Vagina (tissue), 2 donors: Measurements from ENCODE around the gene ZNF83. TPM values are rescaled to one million over a fixed set of nuclear protein-coding genes. Genes with fewer than 3 reads are reported as not detected.
A peak's percentile ranks its signal among the peaks of the same experiment; 100 is the strongest.
"Not testable (repeated sequence)": the region's sequence is repeated elsewhere in the genome, so short reads cannot be mapped to it uniquely, and the experiment has no call there.

ENCODE experiments used
- DNase-seq, 2 donors: peaks; one replicate each; pipeline ENCODE4 v3.0.0-alpha.2; 2017; ENCODE audit errors: extremely low spot score in 2 of 2
- H3K27ac ChIP-seq: fragments of 200-600 bp; sonication (generic); one replicate; pipeline ENCODE4 v1.5.1; 2019
- H3K27me3 ChIP-seq: fragments of 200-600 bp; sonication (generic); one replicate; pipeline ENCODE4 v1.5.1; 2019
- H3K36me3 ChIP-seq, 2 donors: fragments of 200-600 bp; sonication (generic); one replicate each; pipeline ENCODE4 v1.5.1; 2017 to 2019
- H3K4me1 ChIP-seq: fragments of 200-600 bp; sonication (generic); one replicate; pipeline ENCODE4 v1.5.1; 2019
- H3K4me3 ChIP-seq, 2 donors: fragments of 200-600 bp; sonication (generic); 1 replicate in 1 of 2; 2 replicates in 1 of 2; pipeline ENCODE4 v1.5.1; 2016 to 2019
- H3K9me3 ChIP-seq: fragments of 200-600 bp; sonication (generic); one replicate; pipeline ENCODE4 v1.5.1; 2019
- POLR2A ChIP-seq, 2 donors: fragments of 450-650 bp; IDR thresholded peaks; one replicate each; pipeline ENCODE4 v1.6.1; 2017; ENCODE audit warnings: antibody characterized with exemption in 2 of 2, mild to moderate bottlenecking in 2 of 2, moderate library complexity in 2 of 2
- POLR2AphosphoS5 ChIP-seq, 2 donors: sonication (generic); formaldehyde crosslinking; IDR thresholded peaks; one replicate each; pipeline ENCODE4 v1.9.0; 2017; ENCODE audit warnings: antibody characterized with exemption in 2 of 2, mild to moderate bottlenecking in 2 of 2, low read depth in 1 of 2; ENCODE audit not compliant: insufficient read depth in 1 of 2
- intact Hi-C: fragments of 100-400 bp; cut with DNase I; formaldehyde crosslinking; loops from one replicate; pipeline ENCODE4 v1.15.1; 2023
- total RNA-seq: library from RNA; depleted of rRNA; stranded (reverse); fragments of >200 nt; gene quantifications from one replicate; pipeline ENCODE4 v1.2.3, GENCODE V29; 2016
- TF ChIP-seq, protein P1 (sequence below), 3 experiments: fragments of 450-650 bp in 2 of 3; fragments of 200-600 bp in 1 of 3; sonication (generic) in 1 of 3; IDR thresholded peaks; one replicate each; pipeline ENCODE4 v1.5.1; 2017 to 2019; ENCODE audit warnings: antibody characterized with exemption in 3 of 3, mild to moderate bottlenecking in 2 of 3, moderate library complexity in 2 of 3

The ZNF83 gene
- total RNA-seq, 1 donor from 2014 or later, result 78.6 TPM

GRCh38 chr19:52646571-52647217 is 8.5 kb upstream of the ZNF83 start:
- Histone ChIP-seq H3K36me3 (peaks cover 0 to 3% of the 10 kb centered on the region in 2 donors), H3K4me1 (no peaks in the 10 kb centered on the region), H3K4me3 (no peak overlapping the region), H3K27ac (no peak overlapping the region), H3K9me3 (no peaks in the 10 kb centered on the region), H3K27me3 (no peaks in the 10 kb centered on the region)
- no peak for DNase-seq
- no peak for TF ChIP-seq POLR2AphosphoS5 (IDR thresholded peaks at IDR 0.05; ENCODE audit: insufficient read depth in 1 of 2, low read depth in 1 of 2)
- no peak for TF ChIP-seq POLR2A (IDR thresholded peaks at IDR 0.05)
- TF ChIP-seq, protein P1, sequence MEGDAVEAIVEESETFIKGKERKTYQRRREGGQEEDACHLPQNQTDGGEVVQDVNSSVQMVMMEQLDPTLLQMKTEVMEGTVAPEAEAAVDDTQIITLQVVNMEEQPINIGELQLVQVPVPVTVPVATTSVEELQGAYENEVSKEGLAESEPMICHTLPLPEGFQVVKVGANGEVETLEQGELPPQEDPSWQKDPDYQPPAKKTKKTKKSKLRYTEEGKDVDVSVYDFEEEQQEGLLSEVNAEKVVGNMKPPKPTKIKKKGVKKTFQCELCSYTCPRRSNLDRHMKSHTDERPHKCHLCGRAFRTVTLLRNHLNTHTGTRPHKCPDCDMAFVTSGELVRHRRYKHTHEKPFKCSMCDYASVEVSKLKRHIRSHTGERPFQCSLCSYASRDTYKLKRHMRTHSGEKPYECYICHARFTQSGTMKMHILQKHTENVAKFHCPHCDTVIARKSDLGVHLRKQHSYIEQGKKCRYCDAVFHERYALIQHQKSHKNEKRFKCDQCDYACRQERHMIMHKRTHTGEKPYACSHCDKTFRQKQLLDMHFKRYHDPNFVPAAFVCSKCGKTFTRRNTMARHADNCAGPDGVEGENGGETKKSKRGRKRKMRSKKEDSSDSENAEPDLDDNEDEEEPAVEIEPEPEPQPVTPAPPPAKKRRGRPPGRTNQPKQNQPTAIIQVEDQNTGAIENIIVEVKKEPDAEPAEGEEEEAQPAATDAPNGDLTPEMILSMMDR (IDR thresholded peaks at IDR 0.05), result no peak
- intact Hi-C loops, result no loop called here

- Histone ChIP-seq H3K4me3 (no peak overlapping the region), H3K9me3 (no peaks in the 10 kb centered on the region), H3K36me3 (no peaks in the 10 kb centered on the region), H3K27me3 (no peaks in the 10 kb centered on the region), H3K4me1 (peaks cover 15% of the 10 kb centered on the region), H3K27ac (no peak overlapping the region)
- intact Hi-C loops, result no loop called here
- DNase-seq, result no peak
- TF ChIP-seq POLR2A (IDR thresholded peaks at IDR 0.05) (no peak), POLR2AphosphoS5 (IDR thresholded peaks at IDR 0.05; ENCODE audit: insufficient read depth in 1 of 2, low read depth in 1 of 2) (no peak)
- TF ChIP-seq, protein P1 (IDR thresholded peaks at IDR 0.05), result no peak
These were observed 2.8 kb upstream of the ZNF83 start for GRCh38 chr19:52640916-52641315.

DNA sequence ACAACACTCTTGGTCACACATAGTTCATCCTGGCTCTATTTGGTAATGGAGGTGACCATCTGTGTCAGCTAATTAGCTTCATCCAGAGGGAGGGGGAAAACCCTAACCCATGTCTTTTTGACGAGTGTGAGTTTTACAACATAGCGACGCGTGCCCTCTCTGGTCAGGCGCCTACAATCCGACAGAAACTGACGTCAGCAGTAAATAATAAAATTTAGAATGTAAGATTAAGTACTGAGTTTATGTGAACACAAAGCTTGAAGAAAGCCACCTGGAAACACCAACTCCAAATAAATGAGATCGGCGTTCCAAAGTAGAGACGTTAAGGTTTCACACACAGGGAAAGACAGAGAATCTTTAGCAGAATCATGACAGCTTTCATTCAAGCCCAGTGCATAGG is 1.8 kb upstream of the ZNF83 start:
- no peak overlapping the region for H3K4me3 ChIP-seq
- no peaks in the 10 kb centered on the region for H3K27me3 ChIP-seq
- H3K9me3 ChIP-seq, result no peaks in the 10 kb centered on the region
- no peaks in the 10 kb centered on the region for H3K36me3 ChIP-seq
- no peak overlapping the region for H3K27ac ChIP-seq
- intact Hi-C loops, result no loop called here
- peaks cover 15% of the 10 kb centered on the region for H3K4me1 ChIP-seq
- DNase-seq, result no peak
- TF ChIP-seq, protein P1 (IDR thresholded peaks at IDR 0.05), result no peak
- TF ChIP-seq POLR2A (IDR thresholded peaks at IDR 0.05) (no peak), POLR2AphosphoS5 (IDR thresholded peaks at IDR 0.05; ENCODE audit: insufficient read depth in 1 of 2, low read depth in 1 of 2) (no peak)

DNA sequence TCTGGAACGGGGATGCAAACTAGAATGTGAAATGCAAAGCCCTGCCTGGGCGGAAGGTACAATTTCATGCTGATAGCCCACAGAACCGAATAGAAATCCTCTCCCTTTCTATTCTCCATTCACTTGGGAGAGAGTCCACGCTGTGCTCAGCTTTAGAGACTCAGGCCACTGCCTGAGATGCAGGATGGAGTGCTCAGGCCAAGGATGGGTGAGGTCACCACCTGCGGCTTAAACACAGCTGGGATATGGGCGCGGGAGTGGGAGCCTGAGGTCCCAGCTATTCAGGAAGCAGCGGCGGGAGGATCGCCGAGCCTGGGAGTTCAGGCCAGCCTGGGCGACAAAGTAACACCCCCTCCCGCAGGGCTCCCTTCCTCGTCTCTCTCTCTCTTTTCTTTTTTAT is 446 bp upstream of the ZNF83 start:
- TF ChIP-seq, protein P1 (IDR thresholded peaks at IDR 0.05), result no peak
- TF ChIP-seq POLR2AphosphoS5 (IDR thresholded peaks at IDR 0.05; ENCODE audit: insufficient read depth in 1 of 2, low read depth in 1 of 2), result no peak
- TF ChIP-seq POLR2A (IDR thresholded peaks at IDR 0.05), result no peak
- Histone ChIP-seq H3K9me3 (no peaks in the 10 kb centered on the region), H3K27me3 (no peaks in the 10 kb centered on the region), H3K4me1 (peaks cover 15% of the 10 kb centered on the region), H3K27ac (peak overlapping the region; percentile 63), H3K36me3 (no peaks in the 10 kb centered on the region), H3K4me3 (peak overlapping the region; percentile 50 to 69)
- DNase-seq, result no peak
- intact Hi-C loops, result no loop called here

- no peak for DNase-seq
- Histone ChIP-seq H3K36me3 (peaks cover 0 to 5% of the 10 kb centered on the region in 2 donors), H3K27ac (no peak overlapping the region), H3K4me3 (no peak overlapping the region), H3K9me3 (no peaks in the 10 kb centered on the region), H3K27me3 (no peaks in the 10 kb centered on the region), H3K4me1 (peaks cover 15% of the 10 kb centered on the region)
- intact Hi-C loops, result no loop called here
- TF ChIP-seq POLR2A (IDR thresholded peaks at IDR 0.05) (no peak), POLR2AphosphoS5 (IDR thresholded peaks at IDR 0.05; ENCODE audit: insufficient read depth in 1 of 2, low read depth in 1 of 2) (no peak)
- TF ChIP-seq, protein P1 (IDR thresholded peaks at IDR 0.05), result no peak
These were observed 2.2 kb downstream of the ZNF83 start for GRCh38 chr19:52635786-52636570.

GRCh38 chr19:52627441-52627840 is 10.7 kb downstream of the ZNF83 start:
- H3K36me3 ChIP-seq, result peaks cover 0 to 24% of the 10 kb centered on the region in 2 donors
- H3K27ac ChIP-seq, H3K27me3 ChIP-seq, H3K4me1 ChIP-seq, intact Hi-C loops, DNase-seq, H3K4me3 ChIP-seq, H3K9me3 ChIP-seq: not testable (repeated sequence)
